HepG2 (cell line): ENCODE results near the gene BCL11B. TPM values are rescaled to one million over a fixed set of nuclear protein-coding genes. Genes with fewer than 3 reads are reported as not detected.

ENCODE experiments used
- NFRKB ChIP-seq: fragments of 450-650 bp; IDR thresholded peaks from 2 replicates; pipeline ENCODE4 v1.6.1; 2017
- PHB2 ChIP-seq: fragments of 450-650 bp; IDR thresholded peaks from 2 replicates; pipeline ENCODE4 v1.6.1; 2018; ENCODE audit not compliant: partially characterized antibody
- SP4 ChIP-seq: sonication (generic); formaldehyde crosslinking; IDR thresholded peaks from 2 replicates; pipeline ENCODE4 v1.8.1; 2023; ENCODE audit warnings: mild to moderate bottlenecking, missing genetic modification reagents
- TBX2 ChIP-seq: sonication (generic); formaldehyde crosslinking; IDR thresholded peaks from 2 replicates; pipeline ENCODE4 v1.5.0; 2020; ENCODE audit warnings: missing genetic modification reagents, mild to moderate bottlenecking, borderline replicate concordance
- UBTF ChIP-seq: sonication (generic); formaldehyde crosslinking; IDR thresholded peaks from 2 replicates; pipeline ENCODE4 v1.4.0; 2020; ENCODE audit warnings: mild to moderate bottlenecking, missing genetic modification reagents
- ZBTB7A ChIP-seq: sonication (generic); formaldehyde crosslinking; IDR thresholded peaks from 2 replicates; pipeline ENCODE4 v1.8.0; 2022; ENCODE audit warnings: mild to moderate bottlenecking, missing genetic modification reagents
- ZFP1 ChIP-seq: IDR thresholded peaks from 2 replicates; pipeline ENCODE4 v1.6.1; 2016
- ZNF121 ChIP-seq: sonication (generic); formaldehyde crosslinking; IDR thresholded peaks from 2 replicates; pipeline ENCODE4 v1.5.0; 2020; ENCODE audit warnings: mild to moderate bottlenecking, missing genetic modification reagents
- ZNF275 ChIP-seq: sonication (generic); formaldehyde crosslinking; IDR thresholded peaks from 2 replicates; pipeline ENCODE4 v1.8.0; 2022; ENCODE audit warnings: missing genetic modification reagents, mild to moderate bottlenecking, inconsistent platforms, borderline replicate concordance
- ZNF577 ChIP-seq: sonication (generic); formaldehyde crosslinking; IDR thresholded peaks from 2 replicates; pipeline ENCODE4 v1.4.0; 2020; ENCODE audit warnings: mild to moderate bottlenecking, low read depth, missing genetic modification reagents, borderline replicate concordance
- ZNF766 ChIP-seq: sonication (generic); formaldehyde crosslinking; IDR thresholded peaks from 2 replicates; pipeline ENCODE4 v1.5.0; 2020; ENCODE audit warnings: missing genetic modification reagents, borderline replicate concordance
- ZNF792 ChIP-seq: IDR thresholded peaks from 2 replicates; pipeline ENCODE4 v1.6.1; 2016
- ZSCAN22 ChIP-seq: sonication (generic); formaldehyde crosslinking; IDR thresholded peaks from 2 replicates; pipeline ENCODE4 v1.4.0; 2020; ENCODE audit warnings: mild to moderate bottlenecking, missing genetic modification reagents
- ZSCAN29 ChIP-seq: sonication (generic); formaldehyde crosslinking; conservative IDR thresholded peaks from 2 replicates; pipeline ENCODE4 v1.4.0; 2020; ENCODE audit warnings: mild to moderate bottlenecking, missing genetic modification reagents
- polyA plus RNA-seq, 8 experiments: library from polyadenylated mRNA; depleted of rRNA in 3 of 8; stranded (reverse) in 7 of 8; unstranded in 1 of 8; fragments of >200 nt; fragmentation: Illumina TruSeq in 4 of 8; extraction: Trizol in 4 of 8; gene quantifications; 2 replicates each; pipeline versions ENCODE4 v1.2.1 to v1.2.3, GENCODE V29; 2011 to 2016; ENCODE audit warnings: low read depth in 4 of 8, missing spikeins in 1 of 8, mixed read lengths in 1 of 8; ENCODE audit not compliant: insufficient read depth in 1 of 8
- total RNA-seq, 5 experiments: library from RNA; depleted of rRNA; stranded (reverse); fragments of >200 nt; fragmentation: Illumina TruSeq; extraction: Trizol; gene quantifications; 2 replicates each; pipeline ENCODE4 v1.2.3, GENCODE V29; 2016; ENCODE audit warnings: low read depth in 1 of 5
- TF ChIP-seq, protein P1 (sequence below): sonication (generic); formaldehyde crosslinking; IDR thresholded peaks from 2 replicates; pipeline ENCODE4 v1.5.1; 2020; ENCODE audit warnings: missing genetic modification reagents, mild to moderate bottlenecking, borderline replicate concordance
- TF ChIP-seq, protein P2 (sequence below): sonication (generic); formaldehyde crosslinking; IDR thresholded peaks from 2 replicates; pipeline ENCODE4 v1.4.0; 2020; ENCODE audit warnings: mild to moderate bottlenecking, missing genetic modification reagents

The BCL11B gene
- total and polyA plus RNA-seq, 2 of the 13 experiments (the other 11 are each of a cell fraction or from before 2014, with no cell fraction given) = not detected

DNA sequence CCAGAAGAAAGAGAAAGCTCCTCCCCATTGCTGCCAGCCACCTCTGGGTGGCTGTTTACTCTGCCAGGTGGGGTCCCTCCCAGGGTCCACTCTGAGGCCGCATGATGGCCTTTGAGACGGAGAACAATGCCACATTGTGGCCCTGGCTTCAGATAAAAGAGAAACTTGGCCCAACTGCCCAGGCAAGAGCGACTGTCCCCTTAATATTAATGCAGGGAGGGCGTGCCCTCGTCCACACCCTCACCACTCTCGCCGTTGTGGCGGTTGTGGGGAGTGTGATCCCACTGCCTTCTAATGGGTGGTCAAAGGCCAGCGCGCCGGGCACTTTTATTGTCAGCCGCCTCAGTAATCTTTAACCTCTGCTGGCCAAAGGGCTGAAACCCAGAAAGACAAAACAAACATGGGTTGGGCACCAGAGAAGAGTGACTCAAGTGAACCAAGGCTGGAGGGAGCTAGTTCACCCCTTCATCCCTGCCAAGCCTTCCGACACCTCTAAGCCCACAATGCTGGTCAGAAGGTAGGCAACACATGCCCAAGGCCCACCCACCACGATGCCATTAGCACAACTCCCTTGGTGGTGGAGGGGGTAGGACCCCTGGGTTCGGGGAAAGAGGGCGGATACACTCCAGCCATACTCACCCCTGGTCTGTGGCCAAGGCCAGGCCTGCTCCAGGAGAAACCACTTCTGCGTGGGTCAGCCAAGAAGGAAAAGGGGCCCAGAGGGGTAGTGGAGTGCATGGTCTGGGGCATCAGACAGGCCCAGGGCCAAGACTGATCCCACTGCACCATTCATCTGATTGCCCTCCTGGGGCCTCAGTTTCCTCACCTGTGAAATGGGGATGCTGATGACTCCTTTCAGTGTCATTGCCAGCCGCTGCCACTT, 44.5 kb upstream of the BCL11B start (continued):
- TF ChIP-seq UBTF (CRISPR knock-in tag) (no peak; the same call in 1 of the 2 replicates), ZSCAN22 (0 out of 2 replicates have a peak, but pooled peaks have one; percentile 30), ZNF792 (0 out of 2 replicates have a peak, but pooled peaks have one; percentile 8), ZNF766 (CRISPR knock-in tag) (no peak), SP4 (CRISPR knock-in tag) (0 out of 2 replicates have a peak, but pooled peaks have one; percentile 23), ZNF577 (CRISPR knock-in tag) (no peak), ZBTB7A (CRISPR knock-in tag) (no peak), PHB2 (no peak), ZNF121 (CRISPR knock-in tag) (0 out of 2 replicates have a peak, but pooled peaks have one; percentile 6), ZNF275 (no peak), ZFP1 (0 out of 2 replicates have a peak, but pooled peaks have one; percentile 42), TBX2 (CRISPR knock-in tag) (peak; percentile 91), ZSCAN29 (CRISPR knock-in tag) (no peak), NFRKB (no peak)
- TF ChIP-seq, protein P1, sequence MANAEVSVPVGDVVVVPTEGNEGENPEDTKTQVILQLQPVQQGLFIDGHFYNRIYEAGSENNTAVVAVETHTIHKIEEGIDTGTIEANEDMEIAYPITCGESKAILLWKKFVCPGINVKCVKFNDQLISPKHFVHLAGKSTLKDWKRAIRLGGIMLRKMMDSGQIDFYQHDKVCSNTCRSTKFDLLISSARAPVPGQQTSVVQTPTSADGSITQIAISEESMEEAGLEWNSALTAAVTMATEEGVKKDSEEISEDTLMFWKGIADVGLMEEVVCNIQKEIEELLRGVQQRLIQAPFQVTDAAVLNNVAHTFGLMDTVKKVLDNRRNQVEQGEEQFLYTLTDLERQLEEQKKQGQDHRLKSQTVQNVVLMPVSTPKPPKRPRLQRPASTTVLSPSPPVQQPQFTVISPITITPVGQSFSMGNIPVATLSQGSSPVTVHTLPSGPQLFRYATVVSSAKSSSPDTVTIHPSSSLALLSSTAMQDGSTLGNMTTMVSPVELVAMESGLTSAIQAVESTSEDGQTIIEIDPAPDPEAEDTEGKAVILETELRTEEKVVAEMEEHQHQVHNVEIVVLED (CRISPR knock-in tag) = peak; percentile 47; the same call in 1 of the 2 replicates
- TF ChIP-seq, protein P2, sequence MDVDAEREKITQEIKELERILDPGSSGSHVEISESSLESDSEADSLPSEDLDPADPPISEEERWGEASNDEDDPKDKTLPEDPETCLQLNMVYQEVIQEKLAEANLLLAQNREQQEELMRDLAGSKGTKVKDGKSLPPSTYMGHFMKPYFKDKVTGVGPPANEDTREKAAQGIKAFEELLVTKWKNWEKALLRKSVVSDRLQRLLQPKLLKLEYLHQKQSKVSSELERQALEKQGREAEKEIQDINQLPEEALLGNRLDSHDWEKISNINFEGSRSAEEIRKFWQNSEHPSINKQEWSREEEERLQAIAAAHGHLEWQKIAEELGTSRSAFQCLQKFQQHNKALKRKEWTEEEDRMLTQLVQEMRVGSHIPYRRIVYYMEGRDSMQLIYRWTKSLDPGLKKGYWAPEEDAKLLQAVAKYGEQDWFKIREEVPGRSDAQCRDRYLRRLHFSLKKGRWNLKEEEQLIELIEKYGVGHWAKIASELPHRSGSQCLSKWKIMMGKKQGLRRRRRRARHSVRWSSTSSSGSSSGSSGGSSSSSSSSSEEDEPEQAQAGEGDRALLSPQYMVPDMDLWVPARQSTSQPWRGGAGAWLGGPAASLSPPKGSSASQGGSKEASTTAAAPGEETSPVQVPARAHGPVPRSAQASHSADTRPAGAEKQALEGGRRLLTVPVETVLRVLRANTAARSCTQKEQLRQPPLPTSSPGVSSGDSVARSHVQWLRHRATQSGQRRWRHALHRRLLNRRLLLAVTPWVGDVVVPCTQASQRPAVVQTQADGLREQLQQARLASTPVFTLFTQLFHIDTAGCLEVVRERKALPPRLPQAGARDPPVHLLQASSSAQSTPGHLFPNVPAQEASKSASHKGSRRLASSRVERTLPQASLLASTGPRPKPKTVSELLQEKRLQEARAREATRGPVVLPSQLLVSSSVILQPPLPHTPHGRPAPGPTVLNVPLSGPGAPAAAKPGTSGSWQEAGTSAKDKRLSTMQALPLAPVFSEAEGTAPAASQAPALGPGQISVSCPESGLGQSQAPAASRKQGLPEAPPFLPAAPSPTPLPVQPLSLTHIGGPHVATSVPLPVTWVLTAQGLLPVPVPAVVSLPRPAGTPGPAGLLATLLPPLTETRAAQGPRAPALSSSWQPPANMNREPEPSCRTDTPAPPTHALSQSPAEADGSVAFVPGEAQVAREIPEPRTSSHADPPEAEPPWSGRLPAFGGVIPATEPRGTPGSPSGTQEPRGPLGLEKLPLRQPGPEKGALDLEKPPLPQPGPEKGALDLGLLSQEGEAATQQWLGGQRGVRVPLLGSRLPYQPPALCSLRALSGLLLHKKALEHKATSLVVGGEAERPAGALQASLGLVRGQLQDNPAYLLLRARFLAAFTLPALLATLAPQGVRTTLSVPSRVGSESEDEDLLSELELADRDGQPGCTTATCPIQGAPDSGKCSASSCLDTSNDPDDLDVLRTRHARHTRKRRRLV (CRISPR knock-in tag) = no peak
